A549 treated with DMSO at 1 μM for 4 hours (cell line): Measurements from ENCODE around the gene C15orf40. TPM values are rescaled to one million over a fixed set of nuclear protein-coding genes. Genes with fewer than 3 reads are reported as not detected.

Experiments
- total RNA-seq: library from RNA; stranded (reverse); fragments of 200-300 nt; extraction: Qiagen RNA extraction; gene quantifications from 5 replicates; pipeline ENCODE4 v1.2.3, GENCODE V29; 2022; ENCODE audit warnings: low read depth

Gene C15orf40
- total RNA-seq = 43.2 to 56.3 TPM (median 49.7 TPM) in 5 replicates

DNA sequence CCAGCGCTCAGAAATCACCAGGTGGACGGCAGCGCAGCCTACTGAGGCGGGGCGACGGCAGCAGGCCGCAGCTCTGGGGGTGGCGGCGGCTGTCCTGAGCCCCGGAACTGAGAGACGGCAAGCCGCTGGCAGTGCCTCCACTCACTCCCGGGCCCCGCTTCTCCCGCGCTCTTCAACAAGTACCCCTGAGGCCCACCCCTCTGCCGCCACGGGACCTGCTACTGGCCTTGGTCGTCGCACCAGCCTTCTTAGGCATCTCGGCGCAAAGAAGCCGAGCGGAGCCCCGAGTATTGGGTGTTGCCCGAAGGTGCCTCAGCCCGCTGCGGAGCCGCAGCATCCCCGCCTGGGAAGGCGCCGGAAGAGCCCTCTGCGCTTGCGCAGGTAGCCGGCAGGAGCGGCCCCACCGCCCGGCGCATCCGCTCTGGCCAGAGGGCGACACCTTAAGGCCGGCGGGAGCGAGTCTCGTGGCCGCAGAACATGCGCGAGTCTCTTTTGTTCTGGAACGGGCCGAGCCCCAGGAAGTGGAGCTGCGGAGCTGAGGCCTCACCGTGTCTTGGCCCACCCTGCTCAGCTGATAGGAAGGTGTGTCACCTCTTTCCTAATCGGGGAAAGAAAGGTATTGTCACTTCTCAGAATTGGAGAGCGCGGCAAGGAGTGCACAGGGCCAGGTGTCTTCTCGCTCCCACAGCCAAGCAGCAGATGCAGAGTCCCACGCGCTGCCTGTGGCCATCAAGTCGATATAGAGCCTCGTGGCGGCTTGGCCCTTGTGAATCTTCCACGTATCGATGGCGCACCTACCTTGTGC lies at the start of gene C15orf40:
Gene C15orf40 (minus strand): TSS at position 369 of the 805 bp plus-strand sequence. CDS start 32 bp downstream, at position 337.

GRCh38 chr15:82985688-82986441 lies 25.6 kb downstream of the C15orf40 start, which contains the start of gene RAMAC:
Gene RAMAC (plus strand): TSS chr15:82986210. CDS start chr15:82989019, 2,809 bp downstream.

GRCh38 chr15:82952158-82953081 lies 59.0 kb downstream of the C15orf40 start, which contains the start of gene HOMER2:
Gene HOMER2 (minus strand): TSS chr15:82952720. CDS start chr15:82952535, 185 bp downstream.

Other genes starting within 250 kb of the C15orf40 start
- not detected in 5 replicates for gene FSD2, start 205.6 kb downstream of the C15orf40 start, total RNA-seq
- 6.9 to 8.1 TPM (median 7.1 TPM) in 5 replicates for gene WHAMM, start 202.0 kb downstream of the C15orf40 start, total RNA-seq
- gene HOMER2, start 58.9 kb downstream of the C15orf40 start, total RNA-seq = 11.7 to 15.1 TPM (median 13.7 TPM) in 5 replicates
- 41.1 to 55.4 TPM (median 45.5 TPM) in 5 replicates for gene RAMAC, start 25.4 kb downstream of the C15orf40 start, total RNA-seq
- gene BTBD1, start 55.6 kb upstream of the C15orf40 start, total RNA-seq = 49.5 to 64.7 TPM (median 57.2 TPM) in 5 replicates
- gene TM6SF1, start 96.0 kb upstream of the C15orf40 start, total RNA-seq = 0.07 to 0.17 TPM (median 0.13 TPM) in 4 of 5 replicates, not detected in the other
- gene HDGFL3, start 196.2 kb upstream of the C15orf40 start, total RNA-seq = 47.4 to 68.1 TPM (median 61.6 TPM) in 5 replicates